Measurements from ENCODE around the gene LCN9.
"Not testable (repeated sequence)": the region's sequence is repeated elsewhere in the genome, so short reads cannot be mapped to it uniquely, and the experiment has no call there.

LCN9 gene

GRCh38 chr9:135670721-135671590 lies 7.8 kb downstream of the LCN9 start:
- DNase-seq (ENCODE audit: low read depth, low spot score) = no peak
- ChIA-PET POLR2A (no interaction called here), CTCF (no interaction called here)

GRCh38 chr9:135671591-135672041 lies 8.5 kb downstream of the LCN9 start:
- no peak for TF ChIP-seq CTCF (IDR thresholded peaks at IDR 0.05; ENCODE audit: insufficient read depth, low read length, missing control alignments)
- ChIA-PET POLR2A (no interaction called here), CTCF (no interaction called here)
- no peak overlapping the region for H3K4me3 ChIP-seq (ENCODE audit: low read depth, low read length)
- no peak for DNase-seq (ENCODE audit: low read depth, low spot score)

More at GRCh38 chr9:135670721-135671590, 7.8 kb downstream of the LCN9 start:
- H3K4me3 ChIP-seq (ENCODE audit: low read depth, low read length) = no peak overlapping the region
- TF ChIP-seq CTCF (IDR thresholded peaks at IDR 0.05; ENCODE audit: insufficient read depth, low read length, missing control alignments) = no peak

GRCh38 chr9:135672786-135673185 lies 9.7 kb downstream of the LCN9 start:
- DNase-seq (ENCODE audit: low read depth, low spot score); H3K4me3 ChIP-seq (ENCODE audit: low read depth, low read length); POLR2A ChIA-PET: not testable (repeated sequence)
- CTCF ChIA-PET = interaction anchor here (0.7 kb wide), 1 partner anchor 30 kb away, joined by 3 read pairs; no protein-coding TSS in a partner anchor

- no peak for DNase-seq (ENCODE audit: low read depth, low spot score)
- ChIA-PET POLR2A (no interaction called here), CTCF (no interaction called here)
- H3K4me3 ChIP-seq (ENCODE audit: low read depth, low read length) = no peak overlapping the region
- no peak for TF ChIP-seq CTCF (IDR thresholded peaks at IDR 0.05; ENCODE audit: insufficient read depth, low read length, missing control alignments)
Measured at GRCh38 chr9:135673941-135674340, 10.8 kb downstream of the LCN9 start.

- CTCF ChIA-PET = no interaction called here
- no peak overlapping the region for H3K4me3 ChIP-seq (ENCODE audit: low read depth, low read length)
- no peak for TF ChIP-seq CTCF (IDR thresholded peaks at IDR 0.05; ENCODE audit: insufficient read depth, low read length, missing control alignments)
- no peak for DNase-seq (ENCODE audit: low read depth, low spot score)
- POLR2A ChIA-PET = no interaction called here
Measured at GRCh38 chr9:135674977-135675376, 11.9 kb downstream of the LCN9 start.

- CTCF ChIA-PET = interaction anchor here (0.5 kb wide), 1 partner anchor 15 kb away, joined by 3 read pairs; no protein-coding TSS in a partner anchor
- no peak for TF ChIP-seq CTCF (IDR thresholded peaks at IDR 0.05; ENCODE audit: insufficient read depth, low read length, missing control alignments)
- DNase-seq (ENCODE audit: low read depth, low spot score) = no peak
Measured at GRCh38 chr9:135676891-135677290, 13.8 kb downstream of the LCN9 start.

More at GRCh38 chr9:135676891-135677290, 13.8 kb downstream of the LCN9 start:
- no peak overlapping the region for H3K4me3 ChIP-seq (ENCODE audit: low read depth, low read length)
- POLR2A ChIA-PET = no interaction called here
